PC-9 (cell line): ENCODE results near the gene ERCC2.

Experiments
- CTCF ChIP-seq: fragments of 200-600 bp; sonication (generic); conservative IDR thresholded peaks from 2 replicates; pipeline ENCODE4 v1.6.1; 2017; ENCODE audit warnings: mixed run types, antibody characterized with exemption, mild to moderate bottlenecking, moderate library complexity
- EZH2 ChIP-seq: fragments of 200-600 bp; sonication (generic); IDR thresholded peaks from 2 replicates; pipeline ENCODE4 v1.8.0; 2017; ENCODE audit warnings: antibody characterized with exemption, low read depth

DNA sequence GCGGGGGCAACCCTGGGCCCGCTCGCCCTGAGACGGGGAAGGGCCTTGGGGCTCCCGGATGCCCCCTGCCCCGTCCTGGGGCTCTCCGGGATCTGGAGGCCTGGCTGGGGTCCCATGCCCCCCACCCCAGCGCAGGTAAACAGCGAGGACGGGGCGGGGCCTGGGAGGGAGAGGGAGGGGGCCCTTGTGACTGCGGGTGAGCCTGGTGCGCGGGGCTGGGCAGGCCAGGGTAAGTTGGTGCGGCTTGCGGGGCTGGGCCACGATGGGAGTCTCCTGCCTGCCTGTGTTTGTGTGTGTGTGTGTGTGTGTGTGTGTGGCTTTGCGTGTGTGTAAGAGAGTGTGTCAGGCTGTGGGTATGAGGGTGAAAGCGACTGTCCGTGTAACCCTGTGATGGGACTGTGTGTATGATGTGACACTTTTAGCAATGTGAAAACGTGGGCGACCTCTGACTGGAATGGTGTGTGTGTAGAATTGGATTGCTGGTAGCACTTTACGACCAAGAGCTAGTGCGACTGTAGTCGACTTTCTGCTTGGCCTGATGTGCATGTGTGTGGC is 29.4 kb downstream of the ERCC2 start:
- TF ChIP-seq CTCF (no peak), EZH2 (no peak)
